ENCODE measurements around the gene WASHC4. TPM values are rescaled to one million over a fixed set of nuclear protein-coding genes. Genes with fewer than 3 reads are reported as not detected.
A peak's percentile ranks its signal among the peaks of the same experiment; 100 is the strongest.

The WASHC4 gene
- total RNA-seq, 2 donors from 2014 or later: 41.2 to 63.6 TPM

DNA sequence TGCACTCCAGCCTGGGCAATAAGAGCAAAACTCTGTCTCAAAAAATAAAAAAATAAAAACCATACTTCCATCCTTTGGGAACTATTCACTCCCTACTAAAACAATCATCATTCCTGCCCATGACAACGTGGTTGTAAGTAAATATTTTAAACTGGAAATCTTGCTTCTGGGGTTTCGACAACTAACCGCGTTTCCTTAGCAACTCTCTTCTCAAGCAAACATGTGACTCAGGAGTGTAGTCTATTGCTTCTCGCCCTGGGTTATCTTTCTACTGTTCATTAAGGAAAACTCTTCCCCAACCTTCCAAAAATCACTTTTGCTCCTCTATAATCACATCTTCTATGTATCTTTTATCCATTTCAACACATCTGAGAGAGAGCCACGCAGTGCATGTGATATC, 106.6 kb downstream of the WASHC4 start:
- no peak overlapping the region for H3K4me3 ChIP-seq
- peaks cover 18% of the 10 kb centered on the region for H3K4me1 ChIP-seq
- ATAC-seq (no peak), DNase-seq (no peak)
- H3K27me3 ChIP-seq: no peaks in the 10 kb centered on the region
- intact Hi-C loops (cut with DNase I): no loop called here
- H3K27ac ChIP-seq: peak overlapping the region in 2 of 4 donors; percentile 27 to 50
- H3K36me3 ChIP-seq (replicated peaks in 1 of 2; ENCODE audit: insufficient read depth in 1 of 2, low read depth in 2 of 2): peaks cover 0 to 6% of the 10 kb centered on the region in 2 donors
- TF ChIP-seq, protein P1, sequence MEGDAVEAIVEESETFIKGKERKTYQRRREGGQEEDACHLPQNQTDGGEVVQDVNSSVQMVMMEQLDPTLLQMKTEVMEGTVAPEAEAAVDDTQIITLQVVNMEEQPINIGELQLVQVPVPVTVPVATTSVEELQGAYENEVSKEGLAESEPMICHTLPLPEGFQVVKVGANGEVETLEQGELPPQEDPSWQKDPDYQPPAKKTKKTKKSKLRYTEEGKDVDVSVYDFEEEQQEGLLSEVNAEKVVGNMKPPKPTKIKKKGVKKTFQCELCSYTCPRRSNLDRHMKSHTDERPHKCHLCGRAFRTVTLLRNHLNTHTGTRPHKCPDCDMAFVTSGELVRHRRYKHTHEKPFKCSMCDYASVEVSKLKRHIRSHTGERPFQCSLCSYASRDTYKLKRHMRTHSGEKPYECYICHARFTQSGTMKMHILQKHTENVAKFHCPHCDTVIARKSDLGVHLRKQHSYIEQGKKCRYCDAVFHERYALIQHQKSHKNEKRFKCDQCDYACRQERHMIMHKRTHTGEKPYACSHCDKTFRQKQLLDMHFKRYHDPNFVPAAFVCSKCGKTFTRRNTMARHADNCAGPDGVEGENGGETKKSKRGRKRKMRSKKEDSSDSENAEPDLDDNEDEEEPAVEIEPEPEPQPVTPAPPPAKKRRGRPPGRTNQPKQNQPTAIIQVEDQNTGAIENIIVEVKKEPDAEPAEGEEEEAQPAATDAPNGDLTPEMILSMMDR (IDR thresholded peaks at IDR 0.05): no peak
- TF ChIP-seq POLR2A (IDR thresholded peaks at IDR 0.05): no peak
- no peaks in the 10 kb centered on the region for H3K9me3 ChIP-seq
- WGBS, 2 donors: 86 to 94% methylated on average over 6 of the region's 6 CpGs

DNA sequence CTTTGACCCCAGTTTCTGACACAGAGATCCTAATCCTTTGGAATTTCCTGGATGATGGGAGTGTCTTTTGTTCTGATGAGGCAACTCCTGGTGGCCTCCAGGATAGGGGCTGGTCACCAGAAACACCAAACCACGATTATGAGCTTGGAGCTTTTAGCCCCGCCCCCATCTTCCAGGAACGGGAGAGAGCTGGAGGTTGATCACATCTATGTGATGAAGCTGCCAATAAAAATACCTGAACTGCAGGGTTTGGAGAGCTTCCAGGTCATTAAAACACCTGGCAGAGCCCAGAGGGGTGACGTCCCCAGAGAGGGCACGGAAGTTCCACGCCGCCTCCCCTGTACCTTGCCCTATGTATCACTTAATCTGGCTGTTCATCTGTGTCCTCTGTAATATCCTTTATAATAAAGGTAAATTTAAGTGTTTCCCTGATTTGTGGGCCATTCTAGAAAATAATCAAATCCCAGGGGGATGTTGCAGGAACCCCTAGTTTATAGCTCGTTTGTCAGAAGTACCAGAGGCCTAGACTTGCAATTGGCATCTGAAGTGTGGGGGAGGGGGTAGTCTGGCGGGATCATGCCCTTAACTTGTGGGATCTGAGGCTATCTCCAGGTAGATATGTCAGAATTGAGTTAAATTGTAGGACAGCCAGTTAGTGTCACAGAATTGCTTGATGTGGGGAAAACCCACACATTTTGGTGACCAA, 107.3 kb downstream of the WASHC4 start:
- 48 to 53% methylated on average over 8 to 9 of the region's 9 CpGs for WGBS, 2 donors
- peak overlapping the region in 2 of 4 donors; percentile 27 to 50 for H3K27ac ChIP-seq
- intact Hi-C loops (cut with DNase I): no loop called here
- no peak overlapping the region for H3K4me3 ChIP-seq
- peaks cover 0 to 6% of the 10 kb centered on the region in 2 donors for H3K36me3 ChIP-seq (replicated peaks in 1 of 2; ENCODE audit: insufficient read depth in 1 of 2, low read depth in 2 of 2)
- ATAC-seq: peak; percentile 83
- no peaks in the 10 kb centered on the region for H3K9me3 ChIP-seq
- H3K27me3 ChIP-seq: no peaks in the 10 kb centered on the region
- peak; percentile 52 to 71 (median 61) for DNase-seq
- H3K4me1 ChIP-seq: peaks cover 18% of the 10 kb centered on the region
- no peak for TF ChIP-seq POLR2A (IDR thresholded peaks at IDR 0.05)
- TF ChIP-seq, protein P1 (IDR thresholded peaks at IDR 0.05): no peak

DNA sequence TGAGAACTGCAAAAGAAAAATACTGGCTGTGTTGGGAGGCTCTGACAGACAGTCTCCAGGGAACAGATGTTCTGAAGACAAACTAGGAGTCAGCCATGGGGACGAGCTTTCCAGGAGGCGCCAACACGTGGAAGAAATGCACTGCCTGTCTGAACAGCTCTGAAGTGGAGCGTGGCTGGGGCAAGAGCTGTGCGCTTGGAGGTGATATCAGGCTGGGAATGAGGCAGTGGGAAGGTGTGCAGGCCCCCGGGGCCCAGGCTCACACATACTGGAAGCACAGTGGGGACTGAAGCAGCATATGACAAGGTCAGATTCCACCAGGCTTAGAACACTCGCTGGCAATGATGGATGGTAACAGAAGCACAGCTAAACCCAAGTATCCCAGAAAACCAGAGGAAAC, 110.9 kb downstream of the WASHC4 start:
- no peak for ATAC-seq
- WGBS, 2 donors: 74 to 86% methylated on average over 7 of the region's 7 CpGs
- Histone ChIP-seq H3K27ac (no peak overlapping the region), H3K36me3 (replicated peaks in 1 of 2; ENCODE audit: insufficient read depth in 1 of 2, low read depth in 2 of 2) (peaks cover 0 to 6% of the 10 kb centered on the region in 2 donors), H3K4me1 (peaks cover 20% of the 10 kb centered on the region), H3K4me3 (no peak overlapping the region), H3K9me3 (no peaks in the 10 kb centered on the region), H3K27me3 (no peaks in the 10 kb centered on the region)
- no peak for DNase-seq
- intact Hi-C loops (cut with DNase I): no loop called here
- TF ChIP-seq, protein P1 (IDR thresholded peaks at IDR 0.05): no peak
- no peak for TF ChIP-seq POLR2A (IDR thresholded peaks at IDR 0.05)

Other genes starting within 250 kb of the WASHC4 start
- 10 to 100 TPM; 29.0 to 58.6 TPM for gene SLC41A2, start 149.4 kb upstream of the WASHC4 start, total RNA-seq
- gene NOPCHAP1, start 121.4 kb upstream of the WASHC4 start, total RNA-seq: 1 to 10 TPM; 5.9 to 6.5 TPM
- gene ALDH1L2, start 23.3 kb upstream of the WASHC4 start, total RNA-seq: 10 to 100 TPM; 31.1 to 71.2 TPM
- gene APPL2, start 128.4 kb downstream of the WASHC4 start, total RNA-seq: 10 to 100 TPM; 32.4 to 32.6 TPM
- 10 to 100 TPM; 39.2 to 57.6 TPM for gene C12orf75, start 223.0 kb downstream of the WASHC4 start, total RNA-seq

Measured in body of pancreas (tissue), 4 donors.